H1 (cell line): Measurements from ENCODE around the gene RIC8A.

Experiments
- BCL11A ChIP-seq, 2 experiments: IDR thresholded peaks; one replicate each; pipeline ENCODE4 v1.6.1; 2011; ENCODE audit warnings: low read depth in 2 of 2, low read length in 2 of 2, mild to moderate bottlenecking in 2 of 2
- CBX5 ChIP-seq: fragments of 300-800, 300-1000 bp; sonication (generic); IDR thresholded peaks from 2 replicates; pipeline ENCODE4 v1.7.1; 2016; ENCODE audit warnings: antibody characterized with exemption, low read length, low read depth
- CREB1 ChIP-seq: IDR thresholded peaks from 2 replicates; pipeline ENCODE4 v1.6.1; 2012; ENCODE audit warnings: inconsistent platforms
- CTCF ChIP-seq, 3 experiments: IDR thresholded peaks; 1 replicate in 2 of 3; 2 replicates in 1 of 3; pipeline versions ENCODE4 v1.5.1 to v1.6.1; 2011; ENCODE audit warnings: low read length in 3 of 3, mild to moderate bottlenecking in 3 of 3, inconsistent platforms in 2 of 3, low read depth in 1 of 3, moderate library complexity in 1 of 3; ENCODE audit not compliant: insufficient read depth in 1 of 3; ENCODE audit errors: control extremely low read depth in 1 of 3
- FOSL1 ChIP-seq: IDR thresholded peaks from 2 replicates; pipeline ENCODE4 v1.6.1; 2011; ENCODE audit warnings: mild to moderate bottlenecking, low read depth, low read length, moderate library complexity; ENCODE audit not compliant: insufficient read depth
- JUN ChIP-seq: IDR thresholded peaks from 2 replicates; pipeline ENCODE4 v1.6.1; 2011; ENCODE audit warnings: low read depth, mild to moderate bottlenecking, improper control_type of control experiment, low read length
- POLR2A ChIP-seq, 2 experiments: IDR thresholded peaks; 1 replicate in 1 of 2; 2 replicates in 1 of 2; pipeline ENCODE4 v1.6.1; 2011; ENCODE audit warnings: low read depth in 2 of 2, low read length in 2 of 2, mild to moderate bottlenecking in 2 of 2; ENCODE audit errors: control extremely low read depth in 1 of 2
- SP1 ChIP-seq: IDR thresholded peaks from 2 replicates; pipeline ENCODE4 v1.6.1; 2011; ENCODE audit warnings: low read depth, low read length
- SRF ChIP-seq: IDR thresholded peaks from 2 replicates; pipeline ENCODE4 v1.6.1; 2011; ENCODE audit warnings: mild to moderate bottlenecking, low read depth, low read length, moderate library complexity
- TF ChIP-seq, protein P1 (sequence below): IDR thresholded peaks from 2 replicates; pipeline ENCODE4 v1.6.1; 2011; ENCODE audit warnings: low read length, improper control_type of control experiment

- no peak for TF ChIP-seq SP1
- TF ChIP-seq FOSL1 = no peak
- no peak for TF ChIP-seq CTCF (IDR thresholded peaks at IDR 0.05; ENCODE audit: control extremely low read depth in 1 of 3, insufficient read depth in 1 of 3, low read depth in 1 of 3, low read length in 3 of 3)
- no peak for TF ChIP-seq CBX5
- TF ChIP-seq POLR2A (IDR thresholded peaks at IDR 0.05; ENCODE audit: control extremely low read depth in 1 of 2, low read depth in 2 of 2, low read length in 2 of 2) = no peak
- TF ChIP-seq CREB1 = no peak
- TF ChIP-seq, protein P1, sequence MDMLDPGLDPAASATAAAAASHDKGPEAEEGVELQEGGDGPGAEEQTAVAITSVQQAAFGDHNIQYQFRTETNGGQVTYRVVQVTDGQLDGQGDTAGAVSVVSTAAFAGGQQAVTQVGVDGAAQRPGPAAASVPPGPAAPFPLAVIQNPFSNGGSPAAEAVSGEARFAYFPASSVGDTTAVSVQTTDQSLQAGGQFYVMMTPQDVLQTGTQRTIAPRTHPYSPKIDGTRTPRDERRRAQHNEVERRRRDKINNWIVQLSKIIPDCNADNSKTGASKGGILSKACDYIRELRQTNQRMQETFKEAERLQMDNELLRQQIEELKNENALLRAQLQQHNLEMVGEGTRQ = no peak
- TF ChIP-seq JUN = no peak
- no peak for TF ChIP-seq BCL11A (IDR thresholded peaks at IDR 0.05; ENCODE audit: low read depth in 2 of 2, low read length in 2 of 2)
- TF ChIP-seq SRF = no peak
Observed at GRCh38 chr11:211295-211694, 3.8 kb downstream of the RIC8A start.
